Ascending aorta (tissue), 2 donors: Measurements from ENCODE around the gene GNB5. TPM values are rescaled to one million over a fixed set of nuclear protein-coding genes. Genes with fewer than 3 reads are reported as not detected.

Experiments
- DNase-seq, 2 donors: peaks; one replicate each; pipeline ENCODE4 v3.0.0-alpha.2; 2019; ENCODE audit warnings: low spot score in 2 of 2
- H3K27ac ChIP-seq, 2 donors: fragments of 200-600 bp; sonication (generic); one replicate each; pipeline ENCODE4 v1.5.1; 2016 to 2017; ENCODE audit warnings: mild to moderate bottlenecking in 1 of 2
- H3K27me3 ChIP-seq: fragments of 200-600 bp; sonication (generic); one replicate; pipeline ENCODE4 v1.5.1; 2017
- H3K36me3 ChIP-seq, 2 donors: fragments of 200-600 bp; sonication (generic); one replicate each; pipeline ENCODE4 v1.5.1; 2016
- H3K4me1 ChIP-seq, 2 donors: fragments of 200-600 bp; sonication (generic); one replicate each; pipeline ENCODE4 v1.5.1; 2016 to 2017; ENCODE audit warnings: mild to moderate bottlenecking in 1 of 2
- H3K4me3 ChIP-seq, 2 donors: fragments of 200-600 bp; sonication (generic); one replicate each; pipeline ENCODE4 v1.5.1; 2016 to 2017; ENCODE audit warnings: mild to moderate bottlenecking in 1 of 2
- H3K9me3 ChIP-seq, 2 donors: fragments of 200-600 bp; sonication (generic); one replicate each; pipeline ENCODE4 v1.5.1; 2016
- CTCF ChIP-seq, 3 experiments: fragments of 200-600 bp in 2 of 3; fragments of 450-650 bp in 1 of 3; sonication (generic) in 2 of 3; IDR thresholded peaks; one replicate each; pipeline ENCODE4 v1.5.1; 2016 to 2019; ENCODE audit warnings: antibody characterized with exemption in 3 of 3, mild to moderate bottlenecking in 1 of 3, moderate library complexity in 1 of 3
- intact Hi-C: fragments of 100-400 bp; cut with DNase I; formaldehyde crosslinking; loops from one replicate; pipeline ENCODE4 v1.15.1; 2023
- total RNA-seq: library from RNA; depleted of rRNA; stranded (reverse); fragments of >200 nt; gene quantifications from one replicate; pipeline ENCODE4 v1.1.0, GENCODE V29; 2016

Gene GNB5
- total RNA-seq, 1 donor from 2014 or later = 8.8 TPM

GRCh38 chr15:52068004-52068615 is 123.1 kb downstream of the GNB5 start:
- peaks cover 10 to 16% of the 10 kb centered on the region in 2 donors for H3K36me3 ChIP-seq
- intact Hi-C loops = no loop called here
- H3K27me3 ChIP-seq = no peaks in the 10 kb centered on the region
- no peaks in the 10 kb centered on the region for H3K9me3 ChIP-seq
- no peak overlapping the region for H3K4me3 ChIP-seq
- no peaks in the 10 kb centered on the region for H3K4me1 ChIP-seq
- TF ChIP-seq CTCF (IDR thresholded peaks at IDR 0.05) = no peak
- no peak overlapping the region for H3K27ac ChIP-seq
- no peak for DNase-seq

GRCh38 chr15:52067545-52067926 is 123.7 kb downstream of the GNB5 start:
- Histone ChIP-seq H3K27me3 (no peaks in the 10 kb centered on the region), H3K36me3 (peaks cover 13 to 22% of the 10 kb centered on the region in 2 donors), H3K4me1 (no peaks in the 10 kb centered on the region), H3K9me3 (no peaks in the 10 kb centered on the region), H3K4me3 (no peak overlapping the region), H3K27ac (no peak overlapping the region)
- TF ChIP-seq CTCF (IDR thresholded peaks at IDR 0.05) = no peak
- no peak for DNase-seq
- intact Hi-C loops = no loop called here

- H3K27ac ChIP-seq = no peak overlapping the region
- H3K4me3 ChIP-seq = no peak overlapping the region
- no peak for TF ChIP-seq CTCF (IDR thresholded peaks at IDR 0.05)
- no peak for DNase-seq
- H3K27me3 ChIP-seq = no peaks in the 10 kb centered on the region
- H3K4me1 ChIP-seq = no peaks in the 10 kb centered on the region
- H3K36me3 ChIP-seq = peaks cover 17 to 27% of the 10 kb centered on the region in 2 donors
- H3K9me3 ChIP-seq = no peaks in the 10 kb centered on the region
- intact Hi-C loops = no loop called here
These were observed 124.2 kb downstream of the GNB5 start for GRCh38 chr15:52066842-52067544.

Other genes starting within 250 kb of the GNB5 start
- gene LEO1, start 219.6 kb downstream of the GNB5 start, total RNA-seq = 1.8 TPM
- gene MAPK6, start 172.2 kb downstream of the GNB5 start, total RNA-seq = 32.1 TPM
- gene BCL2L10, start 78.6 kb downstream of the GNB5 start, total RNA-seq = not detected
- 11.0 TPM for gene MYO5C, start 104.4 kb upstream of the GNB5 start, total RNA-seq